NCI-H69 (cell line): ENCODE results near the gene GYS1.

ENCODE experiments used
- DNase-seq: peaks from one replicate; lab custom pipeline; 2025; lab: John Stamatoyannopoulos, UW

Gene GYS1

GRCh38 chr19:49017666-49018351, 24.7 kb upstream of the GYS1 start:
- peak; percentile 82 for DNase-seq

- no peak for DNase-seq
These were observed 24.0 kb upstream of the GYS1 start, which contains the start of gene LHB for GRCh38 chr19:49017041-49017665. Gene LHB, minus strand, starts transcription at chr19:49017091. Its CDS starts 10 bp downstream, at chr19:49017081.

DNA sequence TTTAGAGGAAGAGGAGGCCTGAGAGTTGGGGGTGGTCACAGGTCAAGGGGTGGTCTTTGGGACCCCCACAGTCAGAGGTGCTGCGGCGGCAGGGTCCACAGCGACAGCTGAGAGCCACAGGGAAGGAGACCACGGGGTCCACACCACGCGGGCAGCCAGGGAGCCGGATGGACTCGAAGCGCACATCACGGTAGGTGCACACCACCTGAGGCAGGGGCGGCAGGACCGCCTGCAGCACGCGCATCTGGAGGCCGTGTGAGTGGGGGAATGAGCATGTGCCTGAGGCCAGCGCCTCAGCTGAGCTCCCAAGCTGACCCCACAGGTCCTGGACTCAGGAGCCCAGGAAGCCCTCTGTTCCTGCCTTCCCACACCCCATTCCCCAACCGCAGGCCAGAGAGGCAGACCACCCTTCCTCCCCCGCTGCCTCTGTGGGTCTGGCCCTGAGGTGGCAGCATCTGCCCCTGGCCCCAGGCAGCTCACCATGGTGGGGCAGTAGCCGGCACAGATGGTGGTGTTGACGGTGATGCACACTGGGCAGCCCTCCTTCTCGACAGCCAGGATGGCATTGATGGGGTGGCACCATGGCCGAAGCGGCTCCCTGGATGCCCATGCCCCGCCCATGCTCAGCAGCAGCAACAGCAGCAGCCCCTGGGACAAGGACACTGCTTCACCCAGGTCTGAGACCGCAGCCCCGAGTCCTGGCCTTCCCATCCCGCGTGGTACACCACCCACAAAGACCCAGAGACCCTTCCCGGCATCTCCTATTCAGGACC, 23.1 kb upstream of the GYS1 start:
- no peak for DNase-seq

GRCh38 chr19:49014870-49015255, 21.8 kb upstream of the GYS1 start:
- DNase-seq, result no peak

GRCh38 chr19:49014123-49014869, 21.2 kb upstream of the GYS1 start:
- no peak for DNase-seq

- no peak for DNase-seq
These were observed 18.1 kb upstream of the GYS1 start for GRCh38 chr19:49011194-49011593.

DNA sequence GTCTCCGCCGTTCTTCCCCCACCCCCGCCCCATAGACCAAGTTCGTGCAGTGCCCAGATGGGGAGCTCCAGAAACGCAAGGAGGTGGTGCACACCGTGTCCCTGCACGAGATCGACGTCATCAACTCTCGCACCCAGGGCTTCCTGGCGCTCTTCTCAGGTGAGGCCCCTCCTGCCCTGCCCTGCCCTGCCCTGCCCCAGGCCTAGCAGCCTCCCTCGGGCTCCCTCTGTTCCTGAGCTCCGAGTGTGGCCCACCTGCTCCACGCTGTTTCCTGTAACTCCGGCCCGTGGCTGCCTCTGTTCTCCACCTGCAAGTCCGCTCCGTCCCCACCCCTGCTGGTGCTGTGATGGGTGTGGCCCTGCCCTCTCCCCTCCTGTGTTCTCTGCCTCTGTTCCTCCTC, 17.3 kb upstream of the GYS1 start:
- DNase-seq, result no peak

DNA sequence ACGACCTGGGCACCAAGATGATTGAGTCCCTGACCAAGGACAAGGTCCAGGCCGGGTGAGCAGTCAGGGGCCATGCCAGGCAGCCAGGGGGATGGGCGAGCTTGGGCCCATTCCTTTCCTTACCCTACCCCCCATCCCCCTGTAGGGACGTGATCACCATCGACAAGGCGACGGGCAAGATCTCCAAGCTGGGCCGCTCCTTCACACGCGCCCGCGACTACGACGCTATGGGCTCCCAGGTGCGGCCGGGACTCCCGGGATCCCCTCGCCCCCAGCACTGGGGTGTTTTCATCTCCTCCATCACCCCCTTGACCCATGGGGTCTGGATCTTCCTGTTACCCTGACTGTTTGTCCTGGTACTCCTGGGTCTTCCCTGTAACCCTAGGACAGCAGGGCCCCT, 16.7 kb upstream of the GYS1 start:
- no peak for DNase-seq

DNA sequence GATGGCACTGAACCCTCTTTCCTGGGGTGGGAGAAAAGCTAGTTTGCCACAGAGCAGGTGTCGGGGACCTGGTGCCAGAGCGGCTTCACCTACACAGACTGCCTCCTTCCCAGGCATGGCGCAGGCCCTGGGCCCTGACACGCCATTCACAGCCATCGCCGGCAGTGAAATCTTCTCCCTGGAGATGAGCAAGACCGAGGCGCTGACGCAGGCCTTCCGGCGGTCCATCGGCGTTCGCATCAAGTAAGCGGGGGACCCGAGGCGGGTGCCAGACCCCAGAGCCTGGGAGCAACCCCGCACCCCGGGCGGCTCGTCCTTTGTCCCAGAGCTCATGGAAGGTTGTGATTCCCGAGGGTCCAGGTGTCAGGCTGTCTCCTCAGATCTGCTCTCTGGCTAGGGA, 13.8 kb upstream of the GYS1 start:
- no peak for DNase-seq

DNA sequence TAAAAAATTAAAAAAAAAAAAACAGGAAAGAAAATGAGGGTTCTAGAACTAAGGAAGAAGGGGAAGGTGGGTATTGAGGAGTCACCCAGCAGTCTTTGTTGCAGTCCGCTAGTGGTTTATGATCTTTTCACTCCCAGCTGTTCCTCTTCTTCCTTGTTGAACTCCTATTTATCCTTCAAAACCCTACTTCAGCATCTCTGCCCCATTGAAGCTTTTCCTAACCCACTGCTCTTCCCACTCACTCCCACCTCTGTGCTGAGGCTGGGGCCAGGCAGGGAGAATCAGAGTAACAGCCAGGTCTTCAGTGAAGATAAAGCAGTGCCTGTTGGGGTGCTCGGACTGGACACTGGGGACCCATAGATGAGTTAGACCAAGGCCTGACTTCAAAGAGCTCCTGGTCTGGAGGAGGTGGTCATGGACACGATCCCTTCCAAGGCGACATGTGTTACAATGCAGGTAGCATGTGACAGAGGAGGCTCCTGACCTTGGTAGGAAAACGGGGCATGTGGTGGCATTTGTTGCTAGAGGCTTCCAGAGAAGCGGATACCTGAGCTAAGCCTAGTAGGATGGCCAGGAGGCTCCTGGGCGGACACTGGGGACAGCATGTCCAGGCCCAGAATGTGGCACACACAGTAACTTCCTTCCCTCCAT, 12.0 kb upstream of the GYS1 start:
- DNase-seq, result no peak

- DNase-seq, result no peak
These were observed 11.0 kb upstream of the GYS1 start for GRCh38 chr19:49004133-49004532.

DNA sequence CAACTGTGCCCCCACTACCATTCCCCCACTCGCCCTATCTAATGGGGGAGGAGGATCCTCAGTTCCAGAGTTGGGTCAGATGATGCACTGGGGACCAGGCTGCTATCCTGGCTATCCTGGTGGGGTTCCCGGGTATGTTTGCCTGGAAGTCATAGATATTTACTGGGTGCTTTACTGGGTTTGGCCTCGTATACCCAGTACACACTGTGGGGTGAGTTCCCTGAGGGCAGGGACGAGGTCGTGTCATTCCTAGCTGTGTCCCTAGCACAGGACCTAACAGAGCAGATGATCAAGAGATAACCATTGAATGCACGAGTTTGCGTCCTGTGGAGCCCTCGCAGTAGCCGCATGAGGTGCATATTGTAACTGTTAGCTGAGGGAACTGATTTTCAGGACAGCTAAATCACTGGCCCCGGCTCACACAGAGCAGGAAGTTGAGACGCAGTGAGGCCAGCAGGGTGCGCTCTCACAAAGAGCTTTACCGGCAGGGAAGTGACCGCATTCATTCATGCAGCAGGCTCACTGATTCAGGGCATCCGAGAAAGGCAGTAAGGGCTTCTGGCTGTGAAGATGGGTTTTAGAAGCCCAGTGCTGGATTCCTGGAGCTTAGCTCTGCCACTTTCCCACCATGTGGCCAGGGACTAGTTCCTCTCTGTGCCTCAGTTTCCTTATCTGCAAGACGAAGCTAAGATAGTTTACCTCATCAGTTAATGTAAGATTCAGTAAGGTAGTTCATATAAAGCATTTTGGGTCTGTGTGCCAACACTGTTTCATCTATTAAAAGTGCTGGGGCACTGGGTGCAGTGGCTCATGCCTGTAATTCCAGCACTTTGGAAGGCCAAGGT, 6.6 kb upstream of the GYS1 start:
- DNase-seq, result peak; percentile 53

DNA sequence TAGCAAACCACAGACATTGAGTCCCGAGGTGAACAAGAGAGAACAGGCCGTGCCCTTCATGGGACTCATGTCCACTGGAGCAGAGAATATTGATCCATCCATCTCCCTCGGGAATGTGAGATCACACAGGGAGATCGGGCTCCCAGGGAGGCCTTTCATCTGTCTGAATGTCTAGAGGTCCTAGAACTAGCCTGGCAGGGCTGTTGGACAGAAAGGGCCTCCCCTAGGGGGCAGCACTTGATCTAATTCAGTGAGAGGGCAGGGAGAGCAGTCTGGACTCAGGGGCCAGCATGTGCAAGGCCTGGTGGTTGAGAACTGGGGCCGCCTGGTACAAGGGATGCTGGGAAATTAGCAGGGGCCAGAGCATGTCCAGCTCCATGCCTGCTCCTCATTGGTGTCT, 4.9 kb upstream of the GYS1 start:
- DNase-seq, result peak; percentile 76

DNA sequence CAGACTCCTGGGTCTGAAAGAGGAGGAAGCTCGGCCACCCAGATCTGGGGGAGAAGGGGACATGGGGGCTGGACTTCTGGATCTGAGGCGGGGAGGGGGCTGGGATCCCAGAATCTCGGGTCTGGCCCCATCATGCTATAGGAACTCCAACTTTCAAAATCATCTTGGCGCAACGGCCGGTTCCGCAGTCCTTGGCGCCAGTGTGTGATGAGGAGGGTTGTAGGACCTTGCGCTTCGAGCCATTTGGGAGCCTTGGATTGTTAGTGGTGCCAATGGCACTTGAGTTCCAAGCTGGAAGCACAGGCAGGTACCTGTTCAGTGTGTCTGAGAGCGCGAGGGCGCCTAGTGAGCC, 902 bp upstream of the GYS1 start:
- peak; percentile 43 for DNase-seq

DNA sequence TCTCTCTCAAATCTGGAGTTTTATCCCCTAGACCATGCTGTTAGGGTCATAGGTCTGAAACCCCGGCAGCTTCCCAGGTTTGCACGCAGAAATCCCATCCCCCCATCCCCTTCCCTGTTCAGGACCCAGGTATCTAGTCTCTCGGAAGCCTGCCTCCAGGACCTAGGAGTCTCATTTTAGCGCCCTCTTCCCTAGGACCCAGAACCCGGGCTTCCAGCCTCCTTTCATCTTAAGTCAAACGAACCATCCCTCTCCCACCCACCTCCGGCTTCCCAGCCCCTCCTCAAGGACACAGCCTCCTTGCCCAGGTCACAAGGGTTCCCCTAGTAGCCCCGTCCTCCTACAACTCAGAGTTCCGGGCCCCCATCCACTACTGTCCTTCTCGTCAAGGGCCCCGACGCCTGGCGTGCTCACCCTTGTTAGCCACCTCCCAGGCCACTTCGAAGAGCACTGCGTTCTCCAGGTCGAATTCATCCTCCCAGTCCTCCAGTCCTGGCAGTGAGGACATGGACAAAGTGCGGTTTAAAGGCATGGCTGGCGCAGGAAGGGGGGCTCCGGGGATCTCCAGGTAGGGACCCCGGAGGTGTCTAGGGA, 431 bp downstream of the GYS1 start:
- peak; percentile 70 for DNase-seq

- no peak for DNase-seq
These were observed 1.1 kb downstream of the GYS1 start for GRCh38 chr19:48991873-48992580.

DNA sequence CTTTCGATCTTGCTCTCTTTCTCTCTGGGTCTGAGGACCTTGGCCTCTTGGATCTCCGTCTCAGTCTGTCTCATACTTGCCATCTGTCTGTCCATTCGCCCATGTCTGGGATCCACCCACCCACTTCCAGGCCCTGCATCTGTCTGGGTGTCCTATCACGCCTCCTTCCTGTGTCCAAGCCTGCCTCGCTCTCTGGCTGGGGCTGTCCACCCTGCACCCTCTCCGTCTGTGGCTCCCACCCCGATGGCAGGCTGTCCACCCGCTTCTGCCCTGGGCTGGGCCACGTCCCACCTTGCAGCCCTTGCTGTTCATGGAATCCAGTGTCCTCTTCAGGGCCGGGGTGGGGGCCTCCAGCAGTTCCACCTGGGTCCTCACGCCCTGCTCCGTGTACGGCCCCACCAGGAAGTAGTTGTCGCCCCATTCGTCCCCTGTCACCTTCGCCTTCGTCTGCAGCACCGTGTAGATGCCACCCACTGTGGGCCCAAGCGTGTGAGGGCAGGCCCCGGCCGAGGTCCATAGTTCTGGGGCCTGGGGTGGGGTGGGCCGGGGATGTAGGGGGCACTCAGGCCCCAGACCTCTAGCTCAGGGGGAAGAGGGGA, 2.0 kb downstream of the GYS1 start:
- no peak for DNase-seq

DNA sequence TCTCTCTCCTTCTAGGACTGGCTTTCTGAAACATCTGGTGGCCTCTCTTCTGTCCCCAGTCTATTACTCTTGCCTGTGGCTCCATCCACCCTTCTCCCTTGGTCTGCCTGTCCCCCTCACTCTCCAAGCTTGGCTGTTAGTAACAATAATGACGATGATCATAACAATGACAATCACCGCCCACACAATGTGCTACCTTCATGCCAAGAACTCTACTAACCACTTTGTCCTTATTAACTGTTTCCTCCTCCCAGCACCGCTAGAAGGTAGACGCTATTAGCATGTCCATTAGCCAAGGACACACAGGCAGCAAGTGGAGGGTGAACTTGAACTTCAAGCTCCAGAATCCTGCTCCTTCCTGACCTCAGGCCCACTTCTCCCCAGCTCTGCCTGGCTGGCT, 2.7 kb downstream of the GYS1 start:
- DNase-seq, result no peak

DNA sequence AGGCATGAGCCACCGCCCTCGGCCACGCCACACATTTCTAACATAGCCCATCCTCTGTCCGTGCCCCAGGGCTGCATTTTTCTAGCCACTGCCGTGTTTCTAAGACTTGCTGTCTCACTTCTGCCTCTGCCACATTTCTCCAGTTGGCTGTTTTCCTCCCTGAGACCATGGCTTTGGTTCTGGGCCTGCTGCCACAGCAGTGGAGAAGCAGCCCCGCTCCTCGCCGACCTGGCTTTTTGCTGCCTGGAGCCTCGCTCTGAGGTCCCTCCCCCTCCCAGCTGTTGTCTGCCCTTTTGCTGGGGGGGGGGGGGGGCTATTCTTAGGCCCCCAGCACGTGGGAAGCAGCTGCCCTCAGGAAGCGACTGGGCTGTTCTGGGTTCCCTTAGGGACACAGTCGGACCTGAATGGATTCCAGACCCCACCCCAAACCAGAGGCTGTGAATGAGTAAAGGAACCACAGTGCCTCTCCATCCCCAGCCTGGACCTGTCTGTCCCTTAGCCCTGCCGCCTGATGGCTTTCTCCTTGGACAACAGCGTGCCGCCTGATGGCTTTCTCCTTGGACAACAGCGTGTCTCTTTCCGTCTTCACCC, 3.3 kb downstream of the GYS1 start:
- no peak for DNase-seq
